DOHH2 (cell line): Measurements from ENCODE around the gene PPP1R15B.

Experiments used
- CTCF ChIP-seq: fragments of 200-600 bp; sonication (generic); IDR thresholded peaks from one replicate; pipeline ENCODE4 v1.5.1; 2014; ENCODE audit warnings: antibody characterized with exemption, mild to moderate bottlenecking, low read depth, low read length; ENCODE audit not compliant: poor library complexity, severe bottlenecking
- EZH2phosphoT487 ChIP-seq: fragments of 200-600 bp; sonication (generic); IDR thresholded peaks from 2 replicates; pipeline ENCODE4 v1.6.1; 2017; ENCODE audit warnings: borderline replicate concordance, mild to moderate bottlenecking, antibody characterized with exemption, low read length, moderate library complexity, mixed read lengths

- TF ChIP-seq CTCF (peak; percentile 39), EZH2phosphoT487 (no peak)
These were observed 44.9 kb downstream of the PPP1R15B start for GRCh38 chr1:204366759-204367158.
